Left kidney (tissue), 2 donors: Measurements from ENCODE around the gene RBM19. TPM values are rescaled to one million over a fixed set of nuclear protein-coding genes. Genes with fewer than 3 reads are reported as not detected.

Experiments used
- DNase-seq: peaks from one replicate; pipeline ENCODE4 v3.0.0-alpha.2; 2013
- polyA plus RNA-seq: library from polyadenylated mRNA; unstranded; fragments of 120-200 nt; gene quantifications from one replicate; pipeline ENCODE4 v1.2.1, GENCODE V29; 2013; ENCODE audit not compliant: insufficient read length

The RBM19 gene
- polyA plus RNA-seq, 1 donor: 41.9 TPM

- DNase-seq: no peak
Observed at GRCh38 chr12:113958108-113958507, 8.0 kb downstream of the RBM19 start.

GRCh38 chr12:113957627-113958026, 8.5 kb downstream of the RBM19 start:
- DNase-seq: no peak

GRCh38 chr12:113955109-113955970, 10.8 kb downstream of the RBM19 start:
- DNase-seq: no peak

GRCh38 chr12:113954547-113954946, 11.6 kb downstream of the RBM19 start:
- no peak for DNase-seq

- no peak for DNase-seq
Observed at GRCh38 chr12:113950873-113951272, 15.3 kb downstream of the RBM19 start.

- DNase-seq: no peak
Observed at GRCh38 chr12:113949321-113950305, 16.5 kb downstream of the RBM19 start.

- DNase-seq: no peak
Observed at GRCh38 chr12:113948151-113948914, 17.8 kb downstream of the RBM19 start.

- DNase-seq: no peak
Observed at GRCh38 chr12:113946175-113946574, 19.9 kb downstream of the RBM19 start.

- no peak for DNase-seq
Observed at GRCh38 chr12:113945174-113946173, 20.7 kb downstream of the RBM19 start.

- no peak for DNase-seq
Observed at GRCh38 chr12:113942209-113942608, 23.9 kb downstream of the RBM19 start.

GRCh38 chr12:113941208-113941486, 25.0 kb downstream of the RBM19 start:
- DNase-seq: no peak

GRCh38 chr12:113940357-113941207, 25.5 kb downstream of the RBM19 start:
- no peak for DNase-seq

- DNase-seq: no peak
Observed at GRCh38 chr12:113939867-113940266, 26.3 kb downstream of the RBM19 start.

GRCh38 chr12:113938471-113938870, 27.7 kb downstream of the RBM19 start:
- DNase-seq: no peak

GRCh38 chr12:113936460-113936859, 29.7 kb downstream of the RBM19 start:
- DNase-seq: no peak

GRCh38 chr12:113935459-113935858, 30.7 kb downstream of the RBM19 start:
- DNase-seq: no peak

GRCh38 chr12:113934946-113935345, 31.2 kb downstream of the RBM19 start:
- DNase-seq: no peak

- no peak for DNase-seq
Observed at GRCh38 chr12:113934060-113934814, 31.9 kb downstream of the RBM19 start.

- DNase-seq: peak; percentile 17
Observed at GRCh38 chr12:113933201-113933786, 32.8 kb downstream of the RBM19 start.
